HG02943 (cell line): ENCODE measurements around the gene BAIAP2.

Experiments
- ATAC-seq: cut with Tn5 transposase; IDR thresholded peaks from one replicate; pipeline ENCODE4 v1.9.1; 2021; ENCODE audit warnings: mild to moderate bottlenecking, low read depth, moderate library complexity; ENCODE audit not compliant: unreplicated experiment

BAIAP2 gene

DNA sequence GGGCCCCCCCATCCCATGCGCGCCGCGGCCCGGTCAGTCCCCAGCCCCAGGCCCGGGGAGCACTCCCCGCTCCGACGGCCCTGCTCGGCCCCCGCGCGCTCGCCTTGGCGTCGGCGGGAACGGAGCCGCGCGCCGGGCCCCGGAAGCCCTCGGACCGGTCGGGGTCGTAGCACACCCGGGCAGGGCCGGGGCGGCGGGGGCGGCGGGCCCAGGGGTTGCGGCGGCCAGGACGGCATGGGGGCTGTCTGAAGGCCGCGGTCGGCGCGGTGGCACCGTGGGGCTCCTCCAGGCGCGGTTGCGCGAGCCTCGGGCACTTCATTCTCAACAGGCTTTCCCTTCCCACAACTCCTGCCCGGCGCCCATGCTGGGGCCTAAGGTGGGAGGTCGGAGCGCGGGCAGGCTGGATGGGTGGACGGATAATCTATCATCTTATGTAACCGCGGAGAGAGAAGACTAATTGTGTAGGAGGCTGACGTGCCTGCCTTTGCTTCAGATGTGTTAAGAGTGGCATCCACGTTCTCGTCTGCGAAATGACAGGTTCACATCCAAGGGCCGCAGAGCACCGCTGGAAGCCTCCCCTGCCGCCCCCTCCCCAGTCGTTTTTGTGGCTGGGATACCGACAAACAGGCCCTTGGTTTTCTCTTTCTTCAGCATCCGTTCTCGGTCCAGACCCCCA, 708 bp downstream of the BAIAP2 start:
- ATAC-seq, result no peak

DNA sequence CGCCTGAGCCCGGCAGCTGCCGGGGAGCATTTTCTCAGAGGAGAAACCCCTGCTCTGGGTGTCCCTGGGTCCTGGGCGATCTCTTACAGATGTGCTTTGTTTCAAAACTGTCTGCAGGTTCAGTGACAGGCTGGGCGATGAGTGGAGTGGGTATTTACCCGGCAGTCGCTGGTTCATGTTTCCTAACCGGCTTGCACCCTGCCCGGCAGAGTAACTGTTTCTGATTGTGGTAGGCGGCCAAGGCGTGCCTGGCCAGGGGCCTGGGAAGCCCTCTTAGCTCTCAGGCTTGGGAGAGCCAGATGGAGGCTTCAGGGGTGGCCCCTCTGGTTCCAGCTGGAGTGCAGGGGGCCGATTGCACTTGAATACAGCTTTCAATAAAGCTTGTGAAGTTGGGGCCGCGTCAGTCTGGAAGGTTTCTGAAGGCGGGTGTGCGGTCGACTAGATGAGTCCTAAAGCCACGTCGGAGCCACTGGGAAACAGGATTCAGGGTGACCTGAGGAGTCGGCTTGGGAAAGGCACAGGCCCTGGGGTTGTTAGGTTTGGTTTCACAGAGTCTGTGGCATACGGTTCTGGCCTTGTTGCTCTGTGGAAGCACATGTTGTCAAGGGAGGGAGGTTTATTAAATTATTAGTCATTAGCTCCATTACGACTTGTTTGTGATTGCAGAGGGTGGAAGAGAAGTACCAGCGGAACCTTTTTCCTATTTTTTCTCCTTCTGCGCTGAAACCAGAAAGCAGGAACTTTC, 1.4 kb downstream of the BAIAP2 start:
- ATAC-seq, result no peak

- ATAC-seq, result no peak
Observed at GRCh38 chr17:81037026-81037797, 2.3 kb downstream of the BAIAP2 start.

DNA sequence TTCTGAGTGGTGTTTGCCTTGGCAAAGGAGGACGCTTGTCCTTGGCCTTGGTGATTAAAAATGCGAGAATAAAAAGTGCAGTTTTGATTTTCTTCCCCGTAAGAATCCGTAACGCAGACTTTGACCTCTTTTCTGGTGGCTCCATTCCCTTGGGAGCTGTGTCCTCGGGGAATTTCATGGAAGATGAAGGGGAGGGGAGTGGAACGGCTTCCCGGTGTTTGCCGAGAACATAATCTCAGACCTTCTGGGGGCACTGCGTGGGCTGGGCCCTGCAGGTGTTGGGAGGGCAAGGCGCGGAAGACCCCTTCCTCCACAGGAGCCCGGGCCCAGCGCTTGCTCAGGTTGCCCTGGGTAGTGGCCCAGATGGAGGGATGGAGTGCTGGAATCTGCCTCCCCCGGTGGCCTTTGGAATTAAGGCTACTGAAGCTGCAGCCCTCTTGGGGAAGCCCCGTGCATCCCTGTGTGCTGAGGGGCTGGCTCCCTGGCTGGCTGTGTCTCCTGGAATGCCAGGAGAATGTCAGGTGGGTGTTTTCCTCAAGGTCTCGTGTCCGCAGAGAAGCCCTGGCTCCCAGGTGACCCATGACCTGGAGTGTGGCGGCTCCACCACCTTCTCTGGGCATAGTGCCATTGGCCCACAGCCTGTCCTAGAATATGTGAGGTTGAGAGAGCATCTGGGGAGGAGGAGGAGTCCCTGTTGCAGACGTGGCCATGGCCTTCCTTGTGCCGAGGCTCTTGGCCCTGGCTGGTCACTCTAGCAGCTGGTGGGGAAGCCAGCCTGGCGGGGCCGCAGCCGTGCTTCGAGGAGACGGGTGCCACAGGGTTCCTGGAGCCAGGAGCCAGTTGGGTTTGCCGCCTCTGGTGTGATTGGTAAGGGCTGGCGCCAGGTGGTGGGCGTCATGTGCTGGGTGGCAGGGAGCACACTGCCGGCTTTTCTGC, 3.1 kb downstream of the BAIAP2 start:
- no peak for ATAC-seq

DNA sequence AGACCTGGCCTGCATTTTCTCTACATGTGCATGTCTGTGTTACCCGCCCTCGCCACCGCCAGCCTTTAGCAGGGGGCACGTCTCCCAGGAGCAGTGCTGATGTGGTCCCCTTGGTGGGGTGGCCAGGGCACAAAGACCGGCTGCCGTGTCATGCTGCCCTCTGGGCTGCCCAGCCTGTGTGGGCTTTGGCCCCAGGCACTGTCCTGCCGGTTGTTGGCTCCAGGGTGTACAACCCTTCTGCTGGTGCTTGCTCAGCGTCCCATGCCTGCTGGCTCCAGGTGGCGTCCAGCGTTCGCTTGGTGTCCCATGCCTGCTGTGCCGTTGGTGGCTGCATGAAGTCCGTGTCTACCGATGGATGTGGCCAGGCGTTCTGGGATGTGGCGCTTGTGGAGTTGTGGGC, 4.1 kb downstream of the BAIAP2 start:
- no peak for ATAC-seq

DNA sequence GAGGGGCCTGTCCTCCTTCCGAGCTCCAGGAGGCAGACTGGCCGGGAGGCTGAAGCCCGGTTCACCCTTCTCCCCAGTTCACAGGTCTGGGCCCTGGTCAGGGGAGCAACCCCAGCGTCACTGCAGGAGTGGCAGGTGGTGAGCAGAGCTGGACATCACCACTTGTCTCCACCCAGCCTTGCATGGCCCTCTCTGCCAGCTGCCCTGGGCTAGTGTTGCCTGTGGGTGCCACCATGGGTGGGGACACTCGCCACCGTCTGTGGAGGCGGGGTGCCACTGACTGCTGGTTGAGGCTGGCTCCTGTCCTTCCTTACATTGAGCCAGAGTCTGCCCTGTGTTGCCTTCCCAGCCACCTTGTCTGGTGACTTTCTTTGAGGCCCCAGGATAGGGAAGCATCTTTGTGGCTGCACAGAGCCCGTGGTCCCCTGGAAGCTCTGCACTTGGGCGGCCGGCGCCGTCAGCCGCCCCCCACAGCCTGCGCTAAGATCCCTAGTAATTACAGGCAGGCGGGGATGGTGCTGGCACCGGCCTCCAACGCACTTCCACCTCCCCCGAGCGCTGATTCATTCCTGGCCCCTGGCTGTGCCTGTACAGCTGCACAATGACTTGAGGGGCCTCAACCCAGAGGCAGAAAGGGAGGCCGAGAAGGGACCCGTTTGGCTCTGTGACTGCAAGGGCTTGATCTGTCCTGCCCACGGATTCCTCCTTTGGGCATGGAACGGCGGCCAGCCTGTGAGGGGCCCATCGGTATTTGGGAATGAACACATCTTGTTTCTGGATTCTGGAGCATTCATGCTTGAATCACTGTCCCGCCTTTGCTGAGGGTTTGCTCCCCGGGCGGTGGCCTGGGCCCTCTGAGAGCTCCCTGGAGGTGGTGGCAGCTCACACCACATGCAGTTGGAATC, 5.2 kb downstream of the BAIAP2 start:
- ATAC-seq, result no peak

- ATAC-seq, result no peak
Observed at GRCh38 chr17:81040791-81041337, 5.9 kb downstream of the BAIAP2 start.

DNA sequence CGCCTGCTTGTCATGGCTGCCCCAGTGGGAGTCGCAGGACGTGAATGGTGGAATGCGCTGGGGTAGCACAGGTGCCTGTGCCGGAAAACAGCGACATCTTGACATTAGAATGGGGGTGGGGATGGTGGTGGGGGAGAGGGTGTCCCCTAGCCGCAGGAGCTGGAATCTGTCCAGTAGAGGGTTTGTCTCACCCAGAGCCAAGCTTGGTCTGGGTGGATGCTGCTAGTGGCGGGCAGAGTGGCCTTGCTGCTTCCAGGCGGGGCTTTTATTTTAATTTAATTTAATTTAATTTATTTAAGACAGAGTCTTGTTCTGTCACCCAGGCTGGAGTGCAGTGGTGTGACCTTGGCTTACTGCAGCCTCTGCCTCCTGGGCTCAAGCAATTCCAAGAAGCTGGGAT, 7.7 kb downstream of the BAIAP2 start:
- no peak for ATAC-seq

DNA sequence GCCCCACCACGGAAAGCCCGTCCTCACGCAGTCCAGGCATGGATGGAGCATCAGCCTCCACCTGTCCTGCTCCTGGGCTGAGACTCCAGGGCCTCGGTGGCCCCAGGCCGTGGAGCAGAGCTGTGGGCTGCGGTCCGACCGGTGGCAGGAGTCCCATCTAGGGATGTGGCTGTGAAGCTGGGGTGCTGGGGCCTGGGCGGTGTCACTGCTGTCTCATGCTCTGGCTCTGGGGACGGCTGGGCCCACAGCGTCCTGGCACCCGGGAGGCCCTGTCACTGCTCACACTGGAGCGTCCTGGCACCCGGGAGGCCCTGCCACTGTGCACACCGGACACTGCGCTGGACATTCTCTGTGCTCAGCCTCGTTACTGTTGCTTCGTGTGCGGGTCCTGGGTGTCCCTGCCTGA, 8.4 kb downstream of the BAIAP2 start:
- ATAC-seq, result no peak

DNA sequence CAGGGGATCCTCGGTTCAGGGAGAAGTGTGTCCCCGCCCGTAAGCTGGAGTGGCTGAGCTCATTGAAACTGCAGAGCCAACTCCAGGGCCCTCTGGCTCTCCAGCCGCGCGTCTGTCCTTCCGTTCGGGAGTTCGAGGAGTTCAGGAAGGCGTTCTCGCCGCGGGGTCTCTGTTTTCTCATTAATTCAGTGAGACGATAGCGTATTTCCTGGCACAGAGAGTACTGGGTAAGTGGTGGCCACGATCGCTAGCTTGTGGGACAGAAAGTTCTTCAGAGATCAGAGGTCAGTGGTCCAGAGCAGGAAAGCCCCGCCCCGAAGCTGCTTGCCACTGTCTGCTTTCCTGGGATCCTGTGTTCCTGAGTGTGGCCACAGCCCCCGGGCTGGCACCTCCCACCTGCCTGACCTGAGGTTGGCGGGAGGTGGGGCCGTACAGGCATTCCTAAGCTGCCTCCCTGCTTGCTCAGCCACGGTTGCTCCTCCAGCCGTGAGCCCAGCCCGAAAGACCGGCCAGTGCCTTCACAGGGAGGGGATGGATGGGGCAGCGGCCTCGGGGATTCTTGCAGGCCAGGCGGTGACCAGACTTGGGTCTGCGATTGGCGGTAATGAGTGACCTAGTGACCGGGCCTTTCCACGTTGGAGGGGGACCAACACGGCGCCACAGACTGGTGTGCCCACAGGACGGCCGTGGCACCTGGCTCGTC, 8.9 kb downstream of the BAIAP2 start:
- no peak for ATAC-seq

DNA sequence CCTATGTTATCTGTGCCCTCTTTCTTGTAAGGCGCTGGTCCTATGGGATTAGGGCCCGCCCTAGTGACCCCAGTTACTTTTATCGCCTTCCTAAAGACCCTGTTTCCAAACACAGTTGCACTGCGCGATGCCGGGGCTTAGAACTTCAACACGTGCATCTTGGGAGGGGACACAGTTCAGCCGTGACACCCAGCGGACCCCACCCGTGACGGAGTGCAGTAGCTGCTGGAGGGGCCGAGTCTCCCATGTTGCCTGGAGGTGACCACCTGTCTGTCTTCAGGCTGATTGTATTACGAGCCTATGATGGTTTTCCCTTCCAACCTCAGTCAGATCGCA, 9.4 kb downstream of the BAIAP2 start:
- ATAC-seq, result no peak

DNA sequence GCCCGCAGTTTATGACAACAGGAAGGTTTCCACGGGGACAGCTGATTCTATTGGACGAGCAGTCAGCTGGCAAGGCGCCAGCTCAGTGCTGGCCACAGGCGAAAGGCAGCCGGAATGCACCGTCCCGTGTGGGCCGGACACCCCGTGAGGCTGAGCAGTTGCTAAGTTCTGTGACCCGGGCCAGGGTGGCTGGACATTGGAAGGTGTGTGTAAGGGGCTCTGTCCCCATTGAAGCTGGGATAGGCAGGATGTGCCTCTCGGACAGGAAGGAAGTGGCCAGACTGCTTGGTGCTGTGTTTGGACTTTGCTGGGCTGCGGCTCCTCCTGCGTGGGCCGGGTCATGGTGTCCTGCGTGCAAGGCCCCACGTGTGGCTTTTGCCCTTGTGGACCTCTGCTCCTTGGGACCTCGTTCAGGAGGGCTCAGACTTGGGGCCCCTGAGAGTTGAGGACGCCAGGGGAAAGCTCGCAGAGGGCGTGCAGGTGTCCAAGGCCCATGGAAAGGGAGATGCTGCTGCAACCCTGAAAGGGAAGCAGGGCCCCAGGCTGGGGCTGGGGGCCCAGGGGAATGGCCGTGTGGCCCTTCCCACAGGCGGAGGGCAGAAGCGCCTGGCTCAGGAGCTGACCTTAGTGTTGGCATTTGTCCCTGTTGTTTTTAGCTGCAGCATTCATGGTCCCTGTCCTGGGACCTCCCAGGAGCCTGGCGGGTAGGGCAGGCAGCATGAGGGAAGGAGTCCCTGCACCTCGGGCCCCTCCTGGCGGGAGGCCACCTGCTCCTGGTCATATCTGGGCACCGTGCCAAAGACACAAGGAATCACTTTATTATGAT, 10.0 kb downstream of the BAIAP2 start:
- ATAC-seq, result no peak

- no peak for ATAC-seq
Observed at GRCh38 chr17:81045590-81046095, 10.7 kb downstream of the BAIAP2 start.

DNA sequence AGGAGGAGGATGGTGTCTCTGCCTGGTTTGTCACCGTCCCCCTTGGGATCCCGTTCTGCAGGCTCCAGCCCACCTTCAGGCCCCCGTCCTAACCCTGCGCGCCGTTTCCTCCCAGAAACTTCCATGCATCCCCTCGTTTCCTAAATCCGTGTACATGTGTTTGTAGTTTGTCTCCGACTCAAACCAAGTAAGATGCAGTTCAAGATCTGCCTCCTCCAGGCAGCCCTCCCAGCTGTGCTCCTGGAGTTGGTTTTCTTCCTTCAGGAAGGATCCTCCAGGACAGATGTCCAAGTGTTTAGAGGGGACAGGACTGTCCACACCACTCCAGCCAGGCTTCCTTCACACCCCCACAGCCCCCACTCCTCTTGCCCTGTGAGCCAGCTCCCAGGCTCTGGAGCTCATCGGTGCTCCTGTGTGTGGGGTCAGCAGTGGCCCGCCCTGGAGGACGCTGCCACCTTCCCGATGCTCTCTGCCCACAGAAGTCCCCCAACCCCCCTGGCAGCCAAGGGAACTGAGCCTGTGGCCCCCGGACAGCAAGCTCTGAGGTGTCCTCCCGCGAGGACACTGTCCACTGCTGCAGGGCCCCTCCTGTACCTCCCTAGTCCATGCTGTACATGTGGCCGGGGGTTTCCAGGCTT, 11.3 kb downstream of the BAIAP2 start:
- ATAC-seq, result no peak

- no peak for ATAC-seq
Observed at GRCh38 chr17:81046770-81047359, 11.9 kb downstream of the BAIAP2 start.

DNA sequence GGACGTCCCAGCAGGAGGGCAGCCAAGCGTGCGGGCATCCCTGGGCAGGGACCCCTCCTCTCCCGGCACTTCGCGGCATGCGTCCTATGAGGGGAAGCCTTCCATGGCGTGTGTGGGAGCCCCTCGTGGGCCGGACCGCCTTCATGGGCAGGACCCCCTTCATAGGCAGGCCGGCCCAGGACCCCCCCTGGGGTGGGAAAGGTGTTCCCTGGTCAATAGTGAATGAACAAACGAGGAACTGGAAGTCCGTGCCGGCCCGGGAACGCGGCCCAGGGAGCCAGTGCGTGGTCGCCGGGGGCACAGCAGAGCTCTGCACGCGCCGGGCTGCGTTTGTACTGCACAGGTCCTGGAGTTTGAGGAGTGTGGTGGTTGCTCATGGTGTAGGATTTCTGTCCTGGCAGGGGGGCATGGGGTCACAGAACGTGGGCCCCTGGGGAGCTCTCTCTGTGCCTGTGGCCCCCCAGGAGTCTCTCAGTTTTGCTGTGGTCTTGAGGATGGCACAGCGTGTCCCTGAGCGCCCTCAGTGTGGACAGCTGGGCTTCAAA, 13.9 kb downstream of the BAIAP2 start:
- no peak for ATAC-seq
